ENCODE data around the gene GRPEL2.

Gene GRPEL2

DNA sequence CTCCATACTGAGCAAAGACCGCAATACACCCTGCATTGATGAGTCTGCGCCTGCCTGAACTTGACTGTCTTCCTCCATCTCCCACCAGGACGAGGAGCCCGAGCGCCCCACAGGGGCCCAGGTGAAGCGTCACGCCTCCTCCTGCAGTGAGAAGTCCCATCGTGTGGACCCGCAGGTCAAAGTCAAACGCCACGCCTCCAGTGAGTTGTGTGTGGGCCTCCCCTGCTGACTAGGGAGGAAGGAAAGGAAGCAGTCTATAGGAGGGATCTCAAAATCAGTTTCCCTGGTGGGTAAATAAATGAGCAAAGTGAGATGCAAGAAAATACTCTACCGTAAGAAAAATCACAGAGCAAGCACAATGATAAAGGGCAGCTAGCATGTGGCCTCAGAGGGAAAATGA, 22.8 kb upstream of the GRPEL2 start:
- FAIRE-seq, result no peak
- no peak for DNase-seq (ENCODE audit: insufficient read length)
- TF ChIP-seq POLR2A (IDR thresholded peaks at IDR 0.05; ENCODE audit: low read depth, low read length) (no peak), TAF1 (IDR thresholded peaks at IDR 0.05; ENCODE audit: borderline replicate concordance, low read depth, low read length) (no peak), POLR2AphosphoS5 (IDR thresholded peaks at IDR 0.05; ENCODE audit: low read depth, low read length) (no peak)

DNA sequence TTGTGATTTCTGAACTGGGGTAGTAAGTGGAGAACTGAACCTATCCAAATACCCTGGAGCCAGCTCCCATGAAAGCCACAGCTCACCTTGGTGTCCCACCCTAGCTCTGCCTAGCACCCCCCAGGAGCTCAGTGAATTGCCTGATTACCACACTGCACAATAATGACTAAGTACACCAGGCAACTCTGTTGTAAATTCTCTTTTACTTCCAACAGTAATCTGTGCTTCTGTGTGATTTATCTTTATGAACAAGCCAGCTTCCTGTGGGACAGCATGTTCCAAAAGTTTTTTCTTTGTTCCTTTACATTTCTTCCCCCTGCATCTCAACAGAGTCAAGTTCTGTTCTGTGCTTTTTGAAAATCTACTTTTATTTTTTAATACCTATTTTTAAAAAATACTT, 22.1 kb upstream of the GRPEL2 start:
- TF ChIP-seq TAF1 (IDR thresholded peaks at IDR 0.05; ENCODE audit: borderline replicate concordance, low read depth, low read length) (no peak), POLR2A (IDR thresholded peaks at IDR 0.05; ENCODE audit: low read depth, low read length) (no peak), POLR2AphosphoS5 (IDR thresholded peaks at IDR 0.05; ENCODE audit: low read depth, low read length) (no peak)
- FAIRE-seq, result no peak
- no peak for DNase-seq (ENCODE audit: insufficient read length)

DNA sequence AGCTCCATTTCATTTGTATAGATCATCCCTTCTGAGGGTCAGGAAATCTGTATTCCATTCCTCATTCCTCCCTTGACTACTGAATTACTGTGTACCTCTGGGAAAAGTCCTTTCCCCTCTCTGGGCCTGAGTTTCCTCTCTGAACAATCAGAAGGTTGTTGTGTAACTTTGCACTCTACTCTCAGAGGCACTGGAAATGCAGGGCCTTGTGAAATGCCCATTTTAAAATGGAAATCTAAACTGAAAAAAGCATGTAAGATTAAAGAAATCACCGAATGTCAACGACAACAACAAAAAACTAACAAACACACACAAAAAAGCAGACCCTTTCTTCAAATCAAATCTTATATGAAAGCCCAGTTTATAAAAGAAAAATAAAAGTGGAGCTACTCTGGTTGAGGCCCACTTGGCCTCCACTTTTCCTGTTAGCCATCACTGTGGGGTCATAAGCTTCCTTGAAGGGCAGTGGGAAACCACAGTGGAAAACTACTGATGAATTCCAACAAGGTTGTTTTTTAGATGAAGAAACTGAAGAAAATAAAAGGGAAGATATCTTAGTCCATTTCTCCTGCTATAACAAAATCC, 21.6 kb upstream of the GRPEL2 start:
- FAIRE-seq, result no peak
- TF ChIP-seq POLR2AphosphoS5 (IDR thresholded peaks at IDR 0.05; ENCODE audit: low read depth, low read length), result no peak
- no peak for TF ChIP-seq TAF1 (IDR thresholded peaks at IDR 0.05; ENCODE audit: borderline replicate concordance, low read depth, low read length)
- TF ChIP-seq POLR2A (IDR thresholded peaks at IDR 0.05; ENCODE audit: low read depth, low read length), result no peak
- DNase-seq (ENCODE audit: insufficient read length), result no peak

DNA sequence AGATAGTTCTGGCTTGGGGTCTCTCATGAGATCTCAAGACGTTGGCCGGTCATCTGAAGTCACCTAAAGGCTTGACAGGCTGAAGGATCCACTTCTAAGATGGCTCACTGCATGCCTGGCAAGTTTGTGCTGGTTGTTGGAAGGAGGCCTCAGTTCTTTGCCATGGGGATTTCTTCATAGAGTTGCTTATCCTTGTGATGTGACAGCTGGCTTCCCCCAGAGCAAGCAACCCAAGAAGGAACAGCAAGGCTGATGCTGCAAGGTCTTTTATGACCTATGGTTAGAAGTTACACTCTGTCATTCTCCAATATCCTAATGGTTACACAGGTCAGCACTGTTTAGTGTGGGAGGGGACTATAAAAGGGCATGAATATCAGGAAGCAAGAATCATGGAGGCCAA, 20.7 kb upstream of the GRPEL2 start:
- FAIRE-seq, result no peak
- DNase-seq (ENCODE audit: insufficient read length), result no peak
- TF ChIP-seq TAF1 (IDR thresholded peaks at IDR 0.05; ENCODE audit: borderline replicate concordance, low read depth, low read length), result no peak

DNA sequence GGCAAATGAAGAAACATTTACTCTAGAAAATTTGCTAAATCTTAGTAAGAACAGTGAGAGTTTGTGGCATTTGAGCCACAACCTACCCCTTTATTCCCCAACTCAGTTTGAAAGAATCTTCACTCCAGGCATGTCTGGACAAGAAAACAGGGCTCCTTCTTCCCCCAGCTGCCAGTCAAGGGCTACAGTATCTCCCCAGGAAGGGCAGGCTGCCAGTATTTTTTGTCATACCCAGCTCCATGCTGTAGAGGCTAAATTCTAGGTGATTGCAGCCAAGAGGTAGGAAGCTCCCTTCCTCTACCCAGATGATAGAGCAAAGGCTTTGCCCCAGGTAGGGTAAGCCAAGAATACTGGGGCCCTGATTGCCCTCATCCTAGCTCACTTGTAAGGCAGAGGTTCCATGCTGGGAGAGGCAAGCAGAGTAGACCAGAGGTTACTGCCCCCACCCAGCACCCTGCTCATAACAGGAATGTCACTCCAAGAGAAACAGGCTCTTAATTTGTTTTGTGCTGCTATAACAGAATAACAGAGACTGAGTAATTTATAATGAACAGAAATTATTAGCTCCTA, 20.0 kb upstream of the GRPEL2 start:
- no peak for TF ChIP-seq POLR2A (IDR thresholded peaks at IDR 0.05; ENCODE audit: low read depth, low read length)
- no peak for TF ChIP-seq TAF1 (IDR thresholded peaks at IDR 0.05; ENCODE audit: borderline replicate concordance, low read depth, low read length)
- no peak for TF ChIP-seq POLR2AphosphoS5 (IDR thresholded peaks at IDR 0.05; ENCODE audit: low read depth, low read length)
- FAIRE-seq, result no peak
- no peak for DNase-seq (ENCODE audit: insufficient read length)

DNA sequence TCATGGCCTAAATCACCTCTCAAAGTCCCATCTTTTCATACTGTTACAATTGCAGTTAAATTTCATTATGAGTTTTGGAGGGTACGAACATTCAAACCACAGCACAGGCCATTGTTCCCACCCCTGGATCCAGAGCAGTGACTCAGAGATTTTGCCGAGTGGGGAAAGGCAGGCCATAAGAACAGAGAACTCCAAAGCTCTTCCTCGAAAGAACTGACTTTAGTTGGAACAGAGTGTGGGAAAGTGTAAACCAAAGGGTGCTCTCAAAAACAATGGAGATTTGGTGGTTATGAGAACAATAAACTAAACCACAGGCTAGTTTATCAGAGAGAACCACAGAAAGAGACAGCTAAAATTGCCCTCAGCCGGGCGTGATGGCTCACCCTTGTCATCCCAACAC, 19.4 kb upstream of the GRPEL2 start:
- no peak for FAIRE-seq
- TF ChIP-seq TAF1 (IDR thresholded peaks at IDR 0.05; ENCODE audit: borderline replicate concordance, low read depth, low read length), result no peak
- no peak for TF ChIP-seq POLR2A (IDR thresholded peaks at IDR 0.05; ENCODE audit: low read depth, low read length)
- TF ChIP-seq POLR2AphosphoS5 (IDR thresholded peaks at IDR 0.05; ENCODE audit: low read depth, low read length), result no peak
- no peak for DNase-seq (ENCODE audit: insufficient read length)

DNA sequence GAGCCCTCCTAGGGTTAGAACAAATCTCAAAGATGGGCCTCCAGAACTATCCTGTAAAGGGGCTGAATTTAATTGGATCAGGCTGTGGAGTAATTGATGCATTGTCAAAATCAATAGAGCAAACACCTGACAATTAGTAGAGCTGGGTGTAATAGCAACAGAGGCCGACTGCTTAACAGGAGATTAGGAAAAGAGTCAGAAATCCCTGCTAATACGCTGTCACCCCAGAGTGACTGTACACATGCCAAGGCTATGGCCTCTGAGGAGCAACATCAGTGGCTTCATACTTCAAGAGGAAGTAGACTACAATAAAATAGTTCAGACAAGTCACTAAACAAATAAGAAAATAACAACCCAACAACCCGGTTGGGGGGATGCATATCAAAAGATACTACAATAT, 18.7 kb upstream of the GRPEL2 start:
- DNase-seq (ENCODE audit: insufficient read length), result no peak
- TF ChIP-seq POLR2AphosphoS5 (IDR thresholded peaks at IDR 0.05; ENCODE audit: low read depth, low read length) (no peak), TAF1 (IDR thresholded peaks at IDR 0.05; ENCODE audit: borderline replicate concordance, low read depth, low read length) (no peak), POLR2A (IDR thresholded peaks at IDR 0.05; ENCODE audit: low read depth, low read length) (no peak)
- no peak for FAIRE-seq

DNA sequence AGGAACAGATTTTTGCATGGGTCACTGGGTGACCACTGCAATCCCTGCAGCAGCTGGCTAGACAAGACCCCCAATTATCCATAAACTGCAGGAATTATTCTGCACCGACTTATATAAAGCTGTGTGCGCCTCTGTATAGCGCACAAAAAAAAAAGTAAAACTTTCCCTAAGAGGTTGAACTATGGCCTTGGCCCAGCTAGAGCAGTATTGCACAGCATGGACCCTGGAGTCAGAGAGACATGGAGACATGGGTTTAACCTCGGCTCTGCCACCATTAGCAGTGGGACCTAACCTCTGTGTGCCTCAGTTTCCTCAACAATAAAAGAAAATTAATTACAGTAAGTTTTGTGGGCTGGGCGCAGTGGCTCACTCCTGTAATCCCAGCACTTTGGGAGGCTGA, 17.1 kb upstream of the GRPEL2 start:
- no peak for TF ChIP-seq POLR2AphosphoS5 (IDR thresholded peaks at IDR 0.05; ENCODE audit: low read depth, low read length)
- no peak for TF ChIP-seq POLR2A (IDR thresholded peaks at IDR 0.05; ENCODE audit: low read depth, low read length)
- TF ChIP-seq TAF1 (IDR thresholded peaks at IDR 0.05; ENCODE audit: borderline replicate concordance, low read depth, low read length), result no peak
- no peak for FAIRE-seq
- no peak for DNase-seq (ENCODE audit: insufficient read length)

DNA sequence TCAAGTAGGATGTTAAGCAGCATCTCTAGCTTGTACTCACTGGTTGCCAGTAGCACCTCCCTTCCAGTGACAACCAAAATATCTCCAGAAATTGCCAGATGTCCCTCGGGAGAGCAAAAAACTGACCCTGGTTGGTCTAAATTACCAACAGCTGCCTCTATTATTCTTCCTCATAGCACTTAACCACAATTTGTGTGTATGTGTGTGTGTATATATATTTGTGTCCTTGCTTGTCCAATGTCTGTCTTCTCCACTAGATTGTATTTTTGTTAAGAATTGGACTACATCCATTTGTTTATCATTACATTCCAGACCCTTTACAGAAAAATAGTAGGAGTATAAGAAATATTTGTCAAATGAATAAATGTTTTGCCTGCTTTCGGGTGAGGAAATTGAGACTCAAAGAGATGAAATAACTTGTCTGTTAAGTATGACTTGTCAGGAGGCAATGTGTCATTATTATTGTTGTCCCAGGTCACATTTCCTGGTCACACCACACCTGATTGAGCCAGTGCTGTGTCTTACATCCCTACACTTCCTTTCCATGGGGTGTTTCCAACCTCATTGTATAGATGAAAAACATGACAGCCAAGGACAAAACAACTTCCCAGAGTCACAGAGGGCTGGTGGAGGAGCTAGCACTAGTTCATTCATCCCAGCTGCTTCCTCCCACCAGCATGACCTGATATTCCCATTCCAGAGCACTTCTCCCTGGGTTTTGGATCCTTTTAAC, 11.4 kb upstream of the GRPEL2 start:
- no peak for TF ChIP-seq TAF1 (IDR thresholded peaks at IDR 0.05; ENCODE audit: borderline replicate concordance, low read depth, low read length)
- no peak for TF ChIP-seq POLR2AphosphoS5 (IDR thresholded peaks at IDR 0.05; ENCODE audit: low read depth, low read length)
- TF ChIP-seq POLR2A (IDR thresholded peaks at IDR 0.05; ENCODE audit: low read depth, low read length), result no peak
- FAIRE-seq (no peak), DNase-seq (ENCODE audit: insufficient read length) (no peak)

DNA sequence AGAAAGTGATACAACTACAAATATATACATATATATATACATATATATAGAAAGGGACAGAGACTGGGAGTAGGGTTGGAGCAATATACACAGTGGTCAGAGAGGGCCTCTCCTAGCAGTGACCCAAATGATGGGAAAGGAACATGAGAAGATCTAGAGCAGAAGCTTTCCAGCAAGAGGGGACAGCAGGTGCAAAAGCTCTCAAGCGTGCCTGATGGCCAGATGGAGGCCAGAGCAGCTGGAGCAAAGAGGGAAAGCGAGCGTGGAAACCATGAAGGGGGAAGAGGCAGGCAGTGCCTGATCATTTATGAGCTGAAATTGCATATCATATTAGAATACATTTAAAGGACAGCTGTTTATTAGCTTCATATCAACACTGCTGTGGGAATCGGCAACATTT, 7.6 kb upstream of the GRPEL2 start:
- DNase-seq (ENCODE audit: insufficient read length), result no peak
- no peak for FAIRE-seq
- TF ChIP-seq POLR2A (IDR thresholded peaks at IDR 0.05; ENCODE audit: low read depth, low read length), result no peak
- no peak for TF ChIP-seq TAF1 (IDR thresholded peaks at IDR 0.05; ENCODE audit: borderline replicate concordance, low read depth, low read length)
- no peak for TF ChIP-seq POLR2AphosphoS5 (IDR thresholded peaks at IDR 0.05; ENCODE audit: low read depth, low read length)

DNA sequence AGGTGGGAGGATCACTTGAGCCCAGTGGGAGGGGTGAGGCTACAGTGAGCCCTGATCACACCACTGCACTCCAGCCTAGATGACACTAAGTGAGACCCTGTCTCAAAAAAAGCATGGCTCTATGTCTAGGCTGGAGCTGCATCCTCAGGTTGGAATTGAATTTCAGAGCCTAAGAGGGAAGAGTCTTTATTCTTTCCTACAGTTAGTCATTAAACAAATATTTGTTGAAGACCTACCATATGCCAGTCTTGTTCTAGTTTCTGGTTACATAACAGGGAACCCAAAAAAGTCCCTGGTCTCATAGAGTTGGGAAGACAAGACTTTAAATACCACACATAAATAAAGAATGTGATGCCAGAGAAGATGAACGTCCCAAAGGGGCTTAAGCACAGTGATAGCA, 6.9 kb upstream of the GRPEL2 start:
- FAIRE-seq (no peak), DNase-seq (ENCODE audit: insufficient read length) (no peak)
- TF ChIP-seq POLR2A (IDR thresholded peaks at IDR 0.05; ENCODE audit: low read depth, low read length), result no peak
- TF ChIP-seq POLR2AphosphoS5 (IDR thresholded peaks at IDR 0.05; ENCODE audit: low read depth, low read length), result no peak

DNA sequence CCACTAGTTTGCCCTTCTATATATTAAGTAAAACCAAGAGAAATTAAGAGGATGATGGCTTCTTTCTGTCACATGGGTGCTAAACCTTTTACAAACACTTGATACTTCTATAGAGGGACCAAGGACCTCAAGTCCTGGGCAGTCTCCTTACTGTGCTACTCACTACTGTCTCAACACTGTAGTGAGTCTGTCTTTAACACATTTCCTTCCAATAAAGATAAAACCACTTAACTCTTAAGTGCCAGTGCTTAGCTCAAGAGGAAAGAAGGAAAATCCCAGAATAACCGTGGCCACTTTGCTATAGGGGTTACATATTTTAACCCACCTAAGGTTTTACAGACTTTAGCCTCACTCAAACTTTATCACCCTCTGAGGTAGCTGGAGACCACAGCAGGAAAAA, 4.4 kb upstream of the GRPEL2 start:
- no peak for TF ChIP-seq POLR2A (IDR thresholded peaks at IDR 0.05; ENCODE audit: low read depth, low read length)
- no peak for TF ChIP-seq POLR2AphosphoS5 (IDR thresholded peaks at IDR 0.05; ENCODE audit: low read depth, low read length)
- TF ChIP-seq TAF1 (IDR thresholded peaks at IDR 0.05; ENCODE audit: borderline replicate concordance, low read depth, low read length), result no peak
- DNase-seq (ENCODE audit: insufficient read length) (no peak), FAIRE-seq (no peak)

All from GM12892 (cell line).